Measurements from ENCODE around the gene C19orf85. TPM values are rescaled to one million over a fixed set of nuclear protein-coding genes. Genes with fewer than 3 reads are reported as not detected.

The C19orf85 gene
- total and polyA plus RNA-seq, 9 donors, result not detected

DNA sequence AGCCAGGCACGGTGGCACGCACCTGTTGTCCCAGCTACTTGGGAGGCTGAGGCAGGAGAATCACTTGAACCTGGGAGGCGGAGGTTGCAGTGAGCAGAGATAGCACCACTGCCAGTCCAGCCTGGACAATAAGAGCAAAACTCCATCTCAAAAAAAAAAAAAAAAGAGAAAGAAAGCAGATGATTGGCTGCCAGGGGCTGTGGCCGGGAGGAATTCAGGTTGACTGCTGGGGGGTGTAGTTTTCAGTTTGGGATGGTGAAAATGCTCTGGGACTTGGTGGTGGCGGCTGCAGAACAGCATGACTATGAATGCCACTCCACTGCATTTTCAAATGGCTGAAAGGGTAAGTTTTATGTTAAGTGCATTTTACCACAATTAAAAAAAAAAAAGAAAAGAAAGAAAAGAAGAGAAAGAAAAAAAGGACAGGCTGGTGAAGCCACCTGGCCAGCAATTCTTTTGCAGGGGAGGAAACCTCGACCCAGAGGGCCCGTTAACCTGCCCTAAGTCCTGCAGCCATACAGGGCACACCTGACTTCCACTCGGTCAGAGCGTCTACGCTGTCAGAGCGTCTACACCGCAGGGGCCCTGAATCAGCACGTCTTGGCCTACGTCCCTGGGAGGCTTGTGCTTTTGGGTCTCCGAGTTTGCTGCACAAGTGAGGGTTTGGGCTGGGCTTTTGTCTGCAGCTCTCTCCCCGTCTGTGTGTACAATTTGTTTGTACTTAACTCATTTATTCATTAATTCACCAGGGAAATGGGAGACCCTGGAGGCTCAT, 6.7 kb downstream of the C19orf85 start:
- Histone ChIP-seq H3K27me3 (no peaks in the 10 kb centered on the region), H3K27ac (no peak overlapping the region), H3K36me3 (no peaks in the 10 kb centered on the region), H3K4me3 (no peak overlapping the region), H3K9me3 (no peaks in the 10 kb centered on the region), H3K4me1 (ENCODE audit: insufficient read depth) (no peaks in the 10 kb centered on the region)
- intact Hi-C loops (cut with DNase I), result no loop called here
- TF ChIP-seq CTCF (IDR thresholded peaks at IDR 0.05) (no peak), POLR2A (IDR thresholded peaks at IDR 0.05) (no peak), EP300 (IDR thresholded peaks at IDR 0.05) (no peak)
- 85 to 90% (median 86%) methylated on average over 16 of the region's 16 CpGs for WGBS, 3 donors
- no peak for DNase-seq

- DNase-seq, result no peak
- H3K4me1 ChIP-seq (ENCODE audit: insufficient read depth), result peaks cover 7% of the 10 kb centered on the region
- WGBS, 3 donors, result 80 to 85% (median 82%) methylated on average over 14 of the region's 14 CpGs
- H3K27ac ChIP-seq, result no peak overlapping the region
- no peaks in the 10 kb centered on the region for H3K27me3 ChIP-seq
- intact Hi-C loops (cut with DNase I), result no loop called here
- H3K4me3 ChIP-seq, result no peak overlapping the region
- H3K9me3 ChIP-seq, result no peaks in the 10 kb centered on the region
- TF ChIP-seq CTCF (IDR thresholded peaks at IDR 0.05) (no peak), EP300 (IDR thresholded peaks at IDR 0.05) (no peak), POLR2A (IDR thresholded peaks at IDR 0.05) (no peak)
- no peaks in the 10 kb centered on the region for H3K36me3 ChIP-seq
Observed at GRCh38 chr19:55456347-55456746, 8.2 kb downstream of the C19orf85 start.

DNA sequence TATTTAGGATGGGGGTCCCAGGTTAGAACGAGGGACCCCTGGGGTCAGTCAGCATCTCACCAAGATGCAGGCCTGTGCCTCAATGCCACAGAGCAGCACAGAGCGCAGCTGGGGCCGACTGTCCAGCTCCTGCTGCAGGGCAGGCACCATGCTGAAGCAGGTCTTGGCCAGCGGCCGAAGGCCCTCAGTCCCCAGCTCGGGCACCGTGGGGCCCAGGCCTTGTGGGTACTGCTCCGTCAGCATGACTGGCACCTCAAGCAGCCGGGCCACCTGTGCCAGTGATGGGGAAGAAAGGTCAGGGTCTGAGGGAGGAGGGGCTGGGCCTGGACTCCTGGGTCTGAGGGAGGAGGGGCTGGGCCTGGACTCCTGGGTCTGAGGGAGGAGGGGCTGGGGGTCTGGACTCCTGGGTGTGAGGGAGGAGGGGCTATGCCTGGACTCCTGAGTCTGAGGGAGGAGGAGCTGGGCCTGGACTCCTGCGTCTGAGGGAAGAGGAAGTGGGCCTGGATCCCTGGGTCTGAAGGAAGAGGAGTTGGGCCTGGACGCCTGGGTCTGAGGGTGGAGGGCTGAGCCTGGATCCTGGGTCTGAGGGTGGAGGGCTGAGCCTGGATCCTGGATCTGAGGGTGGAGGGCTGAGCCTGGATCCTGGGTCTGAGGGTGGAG, 8.8 kb downstream of the C19orf85 start:
- no peak for DNase-seq
- H3K36me3 ChIP-seq, result no peaks in the 10 kb centered on the region
- no peaks in the 10 kb centered on the region for H3K9me3 ChIP-seq
- TF ChIP-seq EP300 (IDR thresholded peaks at IDR 0.05) (no peak), CTCF (IDR thresholded peaks at IDR 0.05) (no peak), POLR2A (IDR thresholded peaks at IDR 0.05) (no peak)
- H3K27me3 ChIP-seq, result no peaks in the 10 kb centered on the region
- 83 to 90% (median 90%) methylated on average over 11 of the region's 11 CpGs for WGBS, 3 donors
- H3K27ac ChIP-seq, result no peak overlapping the region
- peaks cover 7% of the 10 kb centered on the region for H3K4me1 ChIP-seq (ENCODE audit: insufficient read depth)
- intact Hi-C loops (cut with DNase I), result no loop called here
- H3K4me3 ChIP-seq, result no peak overlapping the region

DNA sequence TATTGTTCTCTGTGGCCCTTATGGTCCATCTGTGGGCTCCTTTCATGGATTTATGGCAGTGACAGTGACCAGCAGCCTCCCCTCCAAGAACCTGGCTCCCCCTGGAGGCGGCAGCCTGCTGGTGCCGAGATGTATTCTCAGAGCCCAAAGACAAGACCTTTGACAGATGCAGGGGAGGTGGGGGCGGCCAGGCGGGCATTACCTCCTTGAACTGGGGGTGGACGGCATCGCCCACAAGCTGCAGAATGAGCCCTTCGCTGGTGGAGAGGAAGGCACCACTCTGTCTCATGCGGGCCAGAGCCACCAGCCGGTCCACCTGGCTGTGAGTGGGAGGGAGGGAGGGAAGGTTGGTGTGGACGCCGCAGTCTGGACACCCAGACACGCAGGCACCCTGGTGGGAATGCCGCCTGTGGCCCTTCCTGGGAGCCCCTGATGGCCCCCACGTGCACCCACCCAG, 9.7 kb downstream of the C19orf85 start:
- WGBS, 3 donors, result 71 to 79% (median 76%) methylated on average over 13 to 14 of the region's 14 CpGs
- Histone ChIP-seq H3K36me3 (no peaks in the 10 kb centered on the region), H3K27me3 (no peaks in the 10 kb centered on the region), H3K9me3 (no peaks in the 10 kb centered on the region), H3K4me3 (no peak overlapping the region), H3K27ac (no peak overlapping the region), H3K4me1 (ENCODE audit: insufficient read depth) (peaks cover 7% of the 10 kb centered on the region)
- TF ChIP-seq EP300 (IDR thresholded peaks at IDR 0.05) (no peak), CTCF (IDR thresholded peaks at IDR 0.05) (peak in 1 of 3 donors; percentile 10), POLR2A (IDR thresholded peaks at IDR 0.05) (no peak)
- intact Hi-C loops (cut with DNase I), result no loop called here
- no peak for DNase-seq

Measured in ovary (tissue), 9 donors.